ENCODE measurements around the gene KIAA0513.

Gene KIAA0513

GRCh38 chr16:85062323-85062722 lies 34.7 kb downstream of the KIAA0513 start:
- TF ChIP-seq CTCF (IDR thresholded peaks at IDR 0.05; ENCODE audit: control insufficient read depth, extremely low read depth, insufficient read depth) = no peak
- DNase-seq (ENCODE audit: low read depth) = no peak
- H3K4me3 ChIP-seq (ENCODE audit: low read depth, low read length) = no peak overlapping the region

- no peak for DNase-seq (ENCODE audit: low read depth)
- H3K4me3 ChIP-seq (ENCODE audit: low read depth, low read length) = no peak overlapping the region
- no peak for TF ChIP-seq CTCF (IDR thresholded peaks at IDR 0.05; ENCODE audit: control insufficient read depth, extremely low read depth, insufficient read depth)
These were observed 35.2 kb downstream of the KIAA0513 start for GRCh38 chr16:85062845-85063244.

- H3K4me3 ChIP-seq (ENCODE audit: low read depth, low read length) = no peak overlapping the region
- no peak for DNase-seq (ENCODE audit: low read depth)
- no peak for TF ChIP-seq CTCF (IDR thresholded peaks at IDR 0.05; ENCODE audit: control insufficient read depth, extremely low read depth, insufficient read depth)
These were observed 36.6 kb downstream of the KIAA0513 start for GRCh38 chr16:85064186-85064585.

- DNase-seq (ENCODE audit: low read depth) = no peak
- no peak overlapping the region for H3K4me3 ChIP-seq (ENCODE audit: low read depth, low read length)
- no peak for TF ChIP-seq CTCF (IDR thresholded peaks at IDR 0.05; ENCODE audit: control insufficient read depth, extremely low read depth, insufficient read depth)
These were observed 37.5 kb downstream of the KIAA0513 start for GRCh38 chr16:85065099-85065498.

GRCh38 chr16:85066346-85066885 lies 38.8 kb downstream of the KIAA0513 start:
- no peak for DNase-seq (ENCODE audit: low read depth)
- TF ChIP-seq CTCF (IDR thresholded peaks at IDR 0.05; ENCODE audit: control insufficient read depth, extremely low read depth, insufficient read depth) = no peak
- no peak overlapping the region for H3K4me3 ChIP-seq (ENCODE audit: low read depth, low read length)

- H3K4me3 ChIP-seq (ENCODE audit: low read depth, low read length) = no peak overlapping the region
- DNase-seq (ENCODE audit: low read depth) = no peak
- no peak for TF ChIP-seq CTCF (IDR thresholded peaks at IDR 0.05; ENCODE audit: control insufficient read depth, extremely low read depth, insufficient read depth)
These were observed 39.4 kb downstream of the KIAA0513 start for GRCh38 chr16:85067024-85067423.

- TF ChIP-seq CTCF (IDR thresholded peaks at IDR 0.05; ENCODE audit: control insufficient read depth, extremely low read depth, insufficient read depth) = no peak
- no peak for DNase-seq (ENCODE audit: low read depth)
- H3K4me3 ChIP-seq (ENCODE audit: low read depth, low read length) = no peak overlapping the region
These were observed 39.8 kb downstream of the KIAA0513 start for GRCh38 chr16:85067426-85067825.

Data from LNCaP clone FGC (cell line).